Parathyroid adenoma (tissue), 2 donors: ENCODE results near the gene TMCC1.

Source experiments
- H2AFZ ChIP-seq: fragments of 300-600 bp; sonication (generic); one replicate; pipeline ENCODE4 v1.7.0; 2017; ENCODE audit warnings: antibody characterized with exemption, mild to moderate bottlenecking
- H3K27ac ChIP-seq: fragments of 300-600 bp; sonication (generic); one replicate; pipeline ENCODE4 v1.7.0; 2017
- H3K27me3 ChIP-seq: fragments of 300-600 bp; sonication (generic); one replicate; pipeline ENCODE4 v1.7.0; 2017; ENCODE audit warnings: low read length; ENCODE audit not compliant: control insufficient read depth, insufficient read depth
- H3K36me3 ChIP-seq: fragments of 300-600 bp; sonication (generic); one replicate; pipeline ENCODE4 v1.7.0; 2017; ENCODE audit warnings: low read length; ENCODE audit not compliant: control insufficient read depth, insufficient read depth
- H3K4me1 ChIP-seq: fragments of 300-600 bp; sonication (generic); one replicate; pipeline ENCODE4 v1.7.0; 2017; ENCODE audit warnings: control low read depth
- H3K4me2 ChIP-seq: fragments of 300-600 bp; sonication (generic); one replicate; pipeline ENCODE4 v1.7.0; 2017; ENCODE audit warnings: low read length
- H3K4me3 ChIP-seq: fragments of 300-600 bp; sonication (generic); one replicate; pipeline ENCODE4 v1.7.0; 2017; ENCODE audit warnings: low read depth, low read length
- H3K79me2 ChIP-seq: fragments of 300-600 bp; sonication (generic); one replicate; pipeline ENCODE4 v1.7.0; 2017; ENCODE audit warnings: control low read depth
- H3K9ac ChIP-seq: fragments of 300-600 bp; sonication (generic); one replicate; pipeline ENCODE4 v1.7.0; 2017; ENCODE audit warnings: mild to moderate bottlenecking
- H3K9me3 ChIP-seq: fragments of 300-600 bp; sonication (generic); one replicate; pipeline ENCODE4 v1.7.0; 2017; ENCODE audit warnings: low read length; ENCODE audit not compliant: control insufficient read depth
- TF ChIP-seq, protein P1 (sequence below): fragments of 300-600 bp; sonication (generic); IDR thresholded peaks from one replicate; pipeline ENCODE4 v1.7.0; 2017; ENCODE audit warnings: antibody characterized with exemption, mild to moderate bottlenecking
- donor health status: primary hyperparathyroidism.

Gene TMCC1

DNA sequence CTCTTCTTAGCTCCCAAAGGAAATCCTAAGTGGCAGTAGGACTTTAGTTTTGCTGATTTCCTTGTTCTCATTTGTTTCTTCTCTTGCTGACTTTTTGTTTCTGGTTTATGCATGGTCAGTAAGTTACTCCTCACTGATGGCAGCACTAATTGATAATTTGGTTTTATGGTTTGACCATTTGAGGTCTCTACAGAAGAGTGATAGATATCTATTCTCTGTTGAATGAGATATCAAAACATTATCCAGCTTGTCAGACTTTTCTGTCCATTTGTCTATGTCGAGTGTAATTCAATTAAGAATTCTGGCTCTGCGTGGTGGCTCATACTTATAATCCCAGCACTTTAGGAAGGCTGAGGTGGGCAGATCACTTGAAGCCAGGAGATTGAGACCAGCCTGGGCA, 202.5 kb downstream of the TMCC1 start:
- H3K36me3 ChIP-seq: no peaks in the 10 kb centered on the region
- H3K9me3 ChIP-seq: no peaks in the 10 kb centered on the region
- H3K9ac ChIP-seq: no peak overlapping the region
- H3K4me3 ChIP-seq: no peak overlapping the region
- TF ChIP-seq, protein P1, sequence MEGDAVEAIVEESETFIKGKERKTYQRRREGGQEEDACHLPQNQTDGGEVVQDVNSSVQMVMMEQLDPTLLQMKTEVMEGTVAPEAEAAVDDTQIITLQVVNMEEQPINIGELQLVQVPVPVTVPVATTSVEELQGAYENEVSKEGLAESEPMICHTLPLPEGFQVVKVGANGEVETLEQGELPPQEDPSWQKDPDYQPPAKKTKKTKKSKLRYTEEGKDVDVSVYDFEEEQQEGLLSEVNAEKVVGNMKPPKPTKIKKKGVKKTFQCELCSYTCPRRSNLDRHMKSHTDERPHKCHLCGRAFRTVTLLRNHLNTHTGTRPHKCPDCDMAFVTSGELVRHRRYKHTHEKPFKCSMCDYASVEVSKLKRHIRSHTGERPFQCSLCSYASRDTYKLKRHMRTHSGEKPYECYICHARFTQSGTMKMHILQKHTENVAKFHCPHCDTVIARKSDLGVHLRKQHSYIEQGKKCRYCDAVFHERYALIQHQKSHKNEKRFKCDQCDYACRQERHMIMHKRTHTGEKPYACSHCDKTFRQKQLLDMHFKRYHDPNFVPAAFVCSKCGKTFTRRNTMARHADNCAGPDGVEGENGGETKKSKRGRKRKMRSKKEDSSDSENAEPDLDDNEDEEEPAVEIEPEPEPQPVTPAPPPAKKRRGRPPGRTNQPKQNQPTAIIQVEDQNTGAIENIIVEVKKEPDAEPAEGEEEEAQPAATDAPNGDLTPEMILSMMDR: no peak
- no peak overlapping the region for H3K27ac ChIP-seq
- no peak overlapping the region for H3K4me2 ChIP-seq
- peak overlapping the region; percentile 42 for H2AFZ ChIP-seq
- peaks cover 13% of the 10 kb centered on the region for H3K4me1 ChIP-seq
- H3K27me3 ChIP-seq: no peaks in the 10 kb centered on the region
- H3K79me2 ChIP-seq: peaks cover 4% of the 10 kb centered on the region

DNA sequence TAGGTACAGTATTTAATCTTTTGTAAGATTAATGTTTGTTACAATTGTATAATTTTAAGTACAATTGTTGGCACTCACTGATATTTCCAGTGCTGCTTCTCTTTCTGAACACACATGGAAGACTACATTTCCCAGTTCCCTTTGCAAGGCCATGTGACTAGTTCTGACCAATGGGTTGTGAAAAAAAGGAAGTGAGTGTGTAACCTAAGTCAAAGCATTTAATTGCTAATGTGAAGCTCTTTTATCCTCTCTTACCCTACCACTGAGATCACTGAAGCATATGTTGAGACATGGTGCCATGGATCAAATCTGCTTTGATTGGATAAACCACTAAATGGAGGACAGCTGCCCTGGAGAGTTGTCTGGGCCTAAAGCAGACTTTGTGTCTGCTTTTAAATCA, 203.1 kb downstream of the TMCC1 start:
- peaks cover 4% of the 10 kb centered on the region for H3K79me2 ChIP-seq
- H3K9me3 ChIP-seq: no peaks in the 10 kb centered on the region
- no peaks in the 10 kb centered on the region for H3K27me3 ChIP-seq
- H3K27ac ChIP-seq: no peak overlapping the region
- peak overlapping the region; percentile 42 for H2AFZ ChIP-seq
- peaks cover 13% of the 10 kb centered on the region for H3K4me1 ChIP-seq
- TF ChIP-seq, protein P1: no peak
- no peak overlapping the region for H3K4me3 ChIP-seq
- H3K4me2 ChIP-seq: no peak overlapping the region
- no peaks in the 10 kb centered on the region for H3K36me3 ChIP-seq
- H3K9ac ChIP-seq: no peak overlapping the region

DNA sequence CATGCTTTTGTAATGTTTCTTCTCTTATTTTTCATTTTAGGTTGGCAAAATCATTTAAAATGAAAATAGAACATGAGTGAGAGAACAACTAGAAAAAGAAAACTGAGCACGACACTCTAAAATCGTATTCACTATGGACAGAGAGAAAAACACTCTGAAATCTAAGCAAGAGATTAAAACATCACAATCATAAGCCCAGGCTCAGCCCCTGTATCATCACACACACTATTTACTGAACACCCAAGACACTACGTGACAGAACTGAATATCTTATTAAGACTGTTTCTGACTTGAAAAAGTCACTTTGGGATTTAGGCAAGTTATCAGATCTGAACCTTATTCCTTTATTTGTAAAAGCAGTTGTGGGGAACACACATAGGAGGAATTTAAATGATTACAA, 204.5 kb downstream of the TMCC1 start:
- no peak overlapping the region for H3K27ac ChIP-seq
- peaks cover 13% of the 10 kb centered on the region for H3K4me1 ChIP-seq
- H3K4me3 ChIP-seq: no peak overlapping the region
- H3K9me3 ChIP-seq: no peaks in the 10 kb centered on the region
- peaks cover 4% of the 10 kb centered on the region for H3K79me2 ChIP-seq
- TF ChIP-seq, protein P1: no peak
- H3K27me3 ChIP-seq: no peaks in the 10 kb centered on the region
- no peaks in the 10 kb centered on the region for H3K36me3 ChIP-seq
- no peak overlapping the region for H3K9ac ChIP-seq
- H3K4me2 ChIP-seq: no peak overlapping the region
- no peak overlapping the region for H2AFZ ChIP-seq

DNA sequence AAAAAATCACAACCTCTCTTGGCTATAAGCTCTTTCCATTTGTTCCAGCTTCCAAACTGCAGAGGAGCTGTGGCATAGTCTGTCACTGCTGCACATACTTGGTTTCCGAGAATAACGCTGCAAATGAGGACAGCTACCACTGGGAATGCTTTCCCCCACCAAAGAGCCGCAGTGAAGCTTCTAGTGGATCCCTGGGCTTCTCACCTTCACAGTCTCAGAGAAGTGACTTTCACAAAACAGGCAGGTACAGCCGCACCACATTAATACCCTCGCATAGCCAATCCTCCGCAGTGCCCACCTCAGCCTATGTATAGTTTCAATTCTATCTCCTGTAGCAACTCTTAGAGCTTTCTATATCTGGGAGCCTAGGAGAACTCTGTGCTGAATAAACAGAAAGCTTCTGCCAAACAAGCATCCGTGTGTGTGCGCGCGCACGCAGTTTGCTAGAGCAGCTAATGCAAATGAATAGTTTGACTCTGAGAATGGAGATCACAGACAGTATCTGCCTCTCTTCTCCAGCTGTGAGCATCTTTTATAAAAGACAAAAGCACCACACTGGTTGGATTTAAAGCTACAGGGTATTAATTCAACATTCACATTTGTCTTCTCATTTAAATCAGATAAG, 205.1 kb downstream of the TMCC1 start:
- Histone ChIP-seq H3K9ac (no peak overlapping the region), H3K36me3 (no peaks in the 10 kb centered on the region), H3K27ac (no peak overlapping the region), H3K27me3 (no peaks in the 10 kb centered on the region), H3K9me3 (no peaks in the 10 kb centered on the region), H2AFZ (peak overlapping the region; percentile 40), H3K4me1 (peaks cover 17% of the 10 kb centered on the region), H3K4me3 (no peak overlapping the region), H3K4me2 (peak overlapping the region; percentile 39), H3K79me2 (peaks cover 4% of the 10 kb centered on the region)
- TF ChIP-seq, protein P1: no peak

DNA sequence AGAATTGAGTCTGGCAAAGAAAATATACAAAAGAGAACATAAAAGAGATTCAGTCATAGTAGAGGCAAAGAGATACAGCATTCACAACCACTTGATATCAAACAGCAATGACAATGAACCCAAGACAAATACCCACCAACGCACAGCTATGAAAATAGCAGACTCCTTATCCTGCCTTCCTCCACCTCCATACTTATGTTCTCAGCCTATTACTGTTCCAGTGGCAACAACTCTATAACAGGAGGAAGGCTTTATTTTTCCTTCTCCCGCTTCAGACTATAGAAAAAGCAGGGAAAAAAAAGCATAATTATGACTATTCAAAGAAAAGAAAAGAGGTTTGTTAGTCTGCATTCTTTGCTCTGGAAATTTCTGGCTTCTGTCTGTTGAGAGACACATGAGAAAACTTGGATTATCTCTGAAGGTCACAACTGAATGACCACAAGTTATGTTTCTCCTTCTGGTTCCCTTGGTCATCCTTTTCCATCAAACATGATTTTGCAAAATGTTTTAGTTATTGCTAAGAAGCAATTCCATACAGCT, 205.9 kb downstream of the TMCC1 start:
- peaks cover 17% of the 10 kb centered on the region for H3K4me1 ChIP-seq
- H3K9ac ChIP-seq: no peak overlapping the region
- no peak overlapping the region for H3K4me3 ChIP-seq
- H3K9me3 ChIP-seq: no peaks in the 10 kb centered on the region
- no peak overlapping the region for H2AFZ ChIP-seq
- H3K27me3 ChIP-seq: no peaks in the 10 kb centered on the region
- H3K36me3 ChIP-seq: no peaks in the 10 kb centered on the region
- H3K4me2 ChIP-seq: no peak overlapping the region
- TF ChIP-seq, protein P1: no peak
- H3K79me2 ChIP-seq: peaks cover 4% of the 10 kb centered on the region
- H3K27ac ChIP-seq: no peak overlapping the region
